Upper lobe of left lung (tissue), 6 donors: ENCODE results near the gene MMP15. TPM values are rescaled to one million over a fixed set of nuclear protein-coding genes. Genes with fewer than 3 reads are reported as not detected.

ENCODE experiments used
- ATAC-seq, 2 donors: fragments of 200-7000 bp; cut with Tn5 transposase; one replicate each; pipeline ENCODE4 v1.9.1; 2022; ENCODE audit warnings: mild to moderate bottlenecking in 2 of 2, moderate library complexity in 2 of 2; ENCODE audit not compliant: low FRiP score in 2 of 2
- DNase-seq, 2 donors: peaks; one replicate each; pipeline ENCODE4 v3.0.0-alpha.2; 2019 to 2020
- H3K27ac ChIP-seq, 4 donors: fragments of 200-600 bp; sonication (generic); one replicate each; pipeline ENCODE4 v1.5.1; 2016 to 2019
- H3K27me3 ChIP-seq, 4 donors: fragments of 200-600 bp; sonication (generic); one replicate each; pipeline ENCODE4 v1.5.1; 2017 to 2019
- H3K36me3 ChIP-seq, 4 donors: fragments of 200-600 bp; sonication (generic); one replicate each; pipeline ENCODE4 v1.5.1; 2016 to 2019
- H3K4me1 ChIP-seq, 4 donors: fragments of 200-600 bp; sonication (generic); one replicate each; pipeline ENCODE4 v1.5.1; 2018 to 2019
- H3K4me3 ChIP-seq, 4 donors: fragments of 200-600 bp; sonication (generic); one replicate each; pipeline ENCODE4 v1.5.1; 2017 to 2019; ENCODE audit warnings: mild to moderate bottlenecking in 2 of 4, moderate library complexity in 1 of 4
- H3K9me3 ChIP-seq, 4 donors: fragments of 200-600 bp; sonication (generic); one replicate each; pipeline ENCODE4 v1.5.1; 2018 to 2019
- EP300 ChIP-seq, 4 donors: sonication (generic); formaldehyde crosslinking; IDR thresholded peaks; one replicate each; pipeline ENCODE4 v1.5.1; 2017; ENCODE audit warnings: antibody characterized with exemption in 4 of 4, control low read depth in 2 of 4
- POLR2A ChIP-seq, 4 donors: fragments of 450-650 bp; IDR thresholded peaks; one replicate each; pipeline ENCODE4 v1.5.1; 2016 to 2017; ENCODE audit warnings: antibody characterized with exemption in 4 of 4, mild to moderate bottlenecking in 2 of 4
- POLR2AphosphoS5 ChIP-seq, 2 donors: sonication (generic); formaldehyde crosslinking; IDR thresholded peaks; one replicate each; pipeline ENCODE4 v1.5.1; 2017; ENCODE audit warnings: antibody characterized with exemption in 2 of 2
- WGBS, 2 donors: methylation state at CpG; one replicate each; pipeline ENCODE4 v1.1.5; 2017 to 2018; 5-methylcytosine and 5-hydroxymethylcytosine counted together
- total RNA-seq, 6 donors: library from RNA; depleted of rRNA in 4 of 6; stranded (reverse); fragments of >200 nt in 4 of 6; gene quantifications; one replicate each; pipeline versions ENCODE4 v1.1.0 to v1.2.1, GENCODE V29; 2016 to 2021
- TF ChIP-seq, protein P1 (sequence below), 6 experiments: fragments of 450-650 bp in 4 of 6; fragments of 200-600 bp in 2 of 6; sonication (generic) in 2 of 6; IDR thresholded peaks; one replicate each; pipeline ENCODE4 v1.5.1; 2016 to 2019; ENCODE audit warnings: antibody characterized with exemption in 6 of 6
- donor health status: DM: no; HTN: no; CAD: no; lungs with moderate emphysema.
- donor health status: DM: no; HTN: yes; CAD: no; lungs with severe emphysema.

The MMP15 gene
- total RNA-seq, 6 donors from 2014 or later: 14.7 to 30.5 (median 25.3) TPM

DNA sequence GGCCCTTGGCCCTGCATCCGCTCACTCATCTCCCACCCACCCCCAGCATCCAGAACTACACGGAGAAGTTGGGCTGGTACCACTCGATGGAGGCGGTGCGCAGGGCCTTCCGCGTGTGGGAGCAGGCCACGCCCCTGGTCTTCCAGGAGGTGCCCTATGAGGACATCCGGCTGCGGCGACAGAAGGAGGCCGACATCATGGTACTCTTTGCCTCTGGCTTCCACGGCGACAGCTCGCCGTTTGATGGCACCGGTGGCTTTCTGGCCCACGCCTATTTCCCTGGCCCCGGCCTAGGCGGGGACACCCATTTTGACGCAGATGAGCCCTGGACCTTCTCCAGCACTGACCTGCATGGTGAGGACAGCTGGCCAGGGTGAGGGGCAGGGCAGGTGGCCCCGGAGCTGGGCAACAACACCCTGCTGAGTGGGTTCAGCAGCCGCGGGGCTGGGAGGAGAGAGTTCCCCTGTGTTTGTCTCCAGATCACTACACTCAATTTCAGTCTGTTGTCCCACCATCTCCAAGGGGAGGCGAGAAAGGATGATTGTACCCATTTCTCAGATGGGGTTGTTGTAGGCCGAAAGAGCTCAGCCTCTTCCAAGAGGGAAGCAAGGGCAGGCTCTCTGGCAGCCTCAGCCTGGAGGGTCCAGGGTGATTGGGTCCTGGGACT, 14.4 kb downstream of the MMP15 start:
- peaks cover 0 to 58% (median 33%) of the 10 kb centered on the region in 4 donors for H3K36me3 ChIP-seq
- DNase-seq (peak in 1 of 2 donors; percentile 69), ATAC-seq (no peak)
- H3K27ac ChIP-seq: no peak overlapping the region
- H3K9me3 ChIP-seq: no peaks in the 10 kb centered on the region
- TF ChIP-seq EP300 (IDR thresholded peaks at IDR 0.05): no peak
- TF ChIP-seq, protein P1, sequence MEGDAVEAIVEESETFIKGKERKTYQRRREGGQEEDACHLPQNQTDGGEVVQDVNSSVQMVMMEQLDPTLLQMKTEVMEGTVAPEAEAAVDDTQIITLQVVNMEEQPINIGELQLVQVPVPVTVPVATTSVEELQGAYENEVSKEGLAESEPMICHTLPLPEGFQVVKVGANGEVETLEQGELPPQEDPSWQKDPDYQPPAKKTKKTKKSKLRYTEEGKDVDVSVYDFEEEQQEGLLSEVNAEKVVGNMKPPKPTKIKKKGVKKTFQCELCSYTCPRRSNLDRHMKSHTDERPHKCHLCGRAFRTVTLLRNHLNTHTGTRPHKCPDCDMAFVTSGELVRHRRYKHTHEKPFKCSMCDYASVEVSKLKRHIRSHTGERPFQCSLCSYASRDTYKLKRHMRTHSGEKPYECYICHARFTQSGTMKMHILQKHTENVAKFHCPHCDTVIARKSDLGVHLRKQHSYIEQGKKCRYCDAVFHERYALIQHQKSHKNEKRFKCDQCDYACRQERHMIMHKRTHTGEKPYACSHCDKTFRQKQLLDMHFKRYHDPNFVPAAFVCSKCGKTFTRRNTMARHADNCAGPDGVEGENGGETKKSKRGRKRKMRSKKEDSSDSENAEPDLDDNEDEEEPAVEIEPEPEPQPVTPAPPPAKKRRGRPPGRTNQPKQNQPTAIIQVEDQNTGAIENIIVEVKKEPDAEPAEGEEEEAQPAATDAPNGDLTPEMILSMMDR (IDR thresholded peaks at IDR 0.05): no peak
- TF ChIP-seq POLR2AphosphoS5 (IDR thresholded peaks at IDR 0.05): no peak
- TF ChIP-seq POLR2A (IDR thresholded peaks at IDR 0.05): no peak
- WGBS, 2 donors: 93% methylated on average over 18 to 22 of the region's 26 CpGs
- no peaks in the 10 kb centered on the region for H3K27me3 ChIP-seq
- H3K4me1 ChIP-seq: peaks cover 0 to 2% (median 0%) of the 10 kb centered on the region in 4 donors
- no peak overlapping the region for H3K4me3 ChIP-seq

- Histone ChIP-seq H3K36me3 (peaks cover 0 to 63% (median 33%) of the 10 kb centered on the region in 4 donors), H3K4me1 (no peaks in the 10 kb centered on the region), H3K27me3 (no peaks in the 10 kb centered on the region), H3K27ac (no peak overlapping the region), H3K9me3 (no peaks in the 10 kb centered on the region), H3K4me3 (no peak overlapping the region)
- ATAC-seq: no peak
- no peak for TF ChIP-seq POLR2A (IDR thresholded peaks at IDR 0.05)
- no peak for TF ChIP-seq POLR2AphosphoS5 (IDR thresholded peaks at IDR 0.05)
- TF ChIP-seq EP300 (IDR thresholded peaks at IDR 0.05): no peak
- TF ChIP-seq, protein P1 (IDR thresholded peaks at IDR 0.05): no peak
- WGBS, 2 donors: 94 to 96% methylated on average over 3 to 9 of the region's 12 CpGs
- peak in 1 of 2 donors; percentile 43 for DNase-seq
Observed at GRCh38 chr16:58040496-58040846, 14.9 kb downstream of the MMP15 start.

- 89 to 92% methylated on average over 13 to 14 of the region's 14 CpGs for WGBS, 2 donors
- ATAC-seq (no peak), DNase-seq (peak in 1 of 2 donors; percentile 44)
- peaks cover 0 to 63% (median 33%) of the 10 kb centered on the region in 4 donors for H3K36me3 ChIP-seq
- H3K27ac ChIP-seq: no peak overlapping the region
- TF ChIP-seq EP300 (IDR thresholded peaks at IDR 0.05): no peak
- TF ChIP-seq, protein P1 (IDR thresholded peaks at IDR 0.05): no peak
- TF ChIP-seq POLR2AphosphoS5 (IDR thresholded peaks at IDR 0.05): no peak
- no peak for TF ChIP-seq POLR2A (IDR thresholded peaks at IDR 0.05)
- H3K4me3 ChIP-seq: no peak overlapping the region
- no peaks in the 10 kb centered on the region for H3K9me3 ChIP-seq
- H3K4me1 ChIP-seq: peaks cover 0 to 1% (median 0%) of the 10 kb centered on the region in 4 donors
- H3K27me3 ChIP-seq: no peaks in the 10 kb centered on the region
Observed at GRCh38 chr16:58040945-58041627, 15.5 kb downstream of the MMP15 start.

DNA sequence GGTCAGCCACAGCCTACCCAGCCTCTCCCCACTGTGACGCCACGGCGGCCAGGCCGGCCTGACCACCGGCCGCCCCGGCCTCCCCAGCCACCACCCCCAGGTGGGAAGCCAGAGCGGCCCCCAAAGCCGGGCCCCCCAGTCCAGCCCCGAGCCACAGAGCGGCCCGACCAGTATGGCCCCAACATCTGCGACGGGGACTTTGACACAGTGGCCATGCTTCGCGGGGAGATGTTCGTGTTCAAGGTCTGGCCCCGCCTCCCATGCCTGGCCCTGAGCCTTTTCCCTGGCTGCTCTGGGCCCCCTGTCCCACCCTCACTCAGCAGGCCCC, 16.0 kb downstream of the MMP15 start:
- no peak for TF ChIP-seq POLR2A (IDR thresholded peaks at IDR 0.05)
- no peak for TF ChIP-seq POLR2AphosphoS5 (IDR thresholded peaks at IDR 0.05)
- TF ChIP-seq, protein P1 (IDR thresholded peaks at IDR 0.05): no peak
- no peak for TF ChIP-seq EP300 (IDR thresholded peaks at IDR 0.05)
- DNase-seq: peak in 1 of 2 donors; percentile 80

More for the DNA sequence above, 16.0 kb downstream of the MMP15 start:
- Histone ChIP-seq H3K4me3 (no peak overlapping the region), H3K9me3 (no peaks in the 10 kb centered on the region), H3K27me3 (no peaks in the 10 kb centered on the region), H3K27ac (no peak overlapping the region), H3K36me3 (peaks cover 0 to 63% (median 33%) of the 10 kb centered on the region in 4 donors), H3K4me1 (peaks cover 0 to 6% (median 1%) of the 10 kb centered on the region in 4 donors)
- ATAC-seq: no peak
- 90% methylated on average over 2 of the region's 18 CpGs; no CpG with 5 or more reads in 1 of the 2 donors for WGBS, 2 donors
